Measurements from ENCODE around the gene PTGR2.
"Not testable (repeated sequence)": the region's sequence is repeated elsewhere in the genome, so short reads cannot be mapped to it uniquely, and the experiment has no call there.

The PTGR2 gene

GRCh38 chr14:73886449-73887317 is 35.1 kb downstream of the PTGR2 start, which contains the start of gene ZNF410:
ZNF410 (plus strand) TSS chr14:73886859; CDS start chr14:73892176, 5,317 bp downstream.
- peak; percentile 73 for DNase-seq (ENCODE audit: low spot score)

- DNase-seq (ENCODE audit: low spot score): no peak
Measured at GRCh38 chr14:73887318-73887616, 35.6 kb downstream of the PTGR2 start.

- DNase-seq (ENCODE audit: low spot score): peak; percentile 10
Measured at GRCh38 chr14:73887694-73888459, 36.2 kb downstream of the PTGR2 start.

GRCh38 chr14:73888460-73888725 is 36.8 kb downstream of the PTGR2 start:
- no peak for DNase-seq (ENCODE audit: low spot score)

- DNase-seq (ENCODE audit: low spot score): no peak
Measured at GRCh38 chr14:73888971-73889370, 37.3 kb downstream of the PTGR2 start.

- DNase-seq (ENCODE audit: low spot score): no peak
Measured at GRCh38 chr14:73889376-73889775, 37.7 kb downstream of the PTGR2 start.

- not testable (repeated sequence) for DNase-seq (ENCODE audit: low spot score)
Measured at GRCh38 chr14:73894180-73894687, 42.6 kb downstream of the PTGR2 start.

GRCh38 chr14:73895939-73896338 is 44.3 kb downstream of the PTGR2 start:
- DNase-seq (ENCODE audit: low spot score): no peak

- DNase-seq (ENCODE audit: low spot score): no peak
Measured at GRCh38 chr14:73896521-73896920, 44.9 kb downstream of the PTGR2 start.

- no peak for DNase-seq (ENCODE audit: low spot score)
Measured at GRCh38 chr14:73903028-73903427, 51.4 kb downstream of the PTGR2 start.

- DNase-seq (ENCODE audit: low spot score): no peak
Measured at GRCh38 chr14:73909681-73910080, 58.0 kb downstream of the PTGR2 start.

- no peak for DNase-seq (ENCODE audit: low spot score)
Measured at GRCh38 chr14:73913256-73913655, 61.6 kb downstream of the PTGR2 start.

- no peak for DNase-seq (ENCODE audit: low spot score)
Measured at GRCh38 chr14:73916324-73916723, 64.7 kb downstream of the PTGR2 start.

GRCh38 chr14:73919457-73919856 is 67.8 kb downstream of the PTGR2 start:
- DNase-seq (ENCODE audit: low spot score): not testable (repeated sequence)

- DNase-seq (ENCODE audit: low spot score): no peak
Measured at GRCh38 chr14:73924337-73924736, 72.7 kb downstream of the PTGR2 start.
